GM19455 (cell line): ENCODE data around the gene NOX3.

ENCODE experiments used
- ATAC-seq: cut with Tn5 transposase; IDR thresholded peaks from one replicate; pipeline ENCODE4 v1.9.1; 2021; ENCODE audit not compliant: unreplicated experiment

NOX3 gene

GRCh38 chr6:155436981-155437749 is 18.5 kb downstream of the NOX3 start:
- ATAC-seq, result no peak

GRCh38 chr6:155434829-155435423 is 20.7 kb downstream of the NOX3 start:
- no peak for ATAC-seq

- no peak for ATAC-seq
These were observed 21.5 kb downstream of the NOX3 start for GRCh38 chr6:155434096-155434495.

- ATAC-seq, result no peak
These were observed 23.3 kb downstream of the NOX3 start for GRCh38 chr6:155432293-155432692.

- ATAC-seq, result no peak
These were observed 26.2 kb downstream of the NOX3 start for GRCh38 chr6:155429321-155429893.

- ATAC-seq, result no peak
These were observed 29.2 kb downstream of the NOX3 start for GRCh38 chr6:155426408-155426945.

- ATAC-seq, result no peak
These were observed 31.5 kb downstream of the NOX3 start for GRCh38 chr6:155424181-155424580.

- ATAC-seq, result no peak
These were observed 33.0 kb downstream of the NOX3 start for GRCh38 chr6:155422635-155423034.

- ATAC-seq, result no peak
These were observed 35.1 kb downstream of the NOX3 start for GRCh38 chr6:155420492-155420891.

- ATAC-seq, result no peak
These were observed 36.5 kb downstream of the NOX3 start for GRCh38 chr6:155419161-155419560.

GRCh38 chr6:155418017-155418761 is 37.5 kb downstream of the NOX3 start:
- no peak for ATAC-seq

GRCh38 chr6:155417454-155417853 is 38.2 kb downstream of the NOX3 start:
- no peak for ATAC-seq

GRCh38 chr6:155415953-155416352 is 39.7 kb downstream of the NOX3 start:
- ATAC-seq, result no peak

- ATAC-seq, result no peak
These were observed 41.6 kb downstream of the NOX3 start for GRCh38 chr6:155414049-155414448.

- ATAC-seq, result no peak
These were observed 43.3 kb downstream of the NOX3 start for GRCh38 chr6:155412335-155412734.

GRCh38 chr6:155411154-155412052 is 44.2 kb downstream of the NOX3 start:
- no peak for ATAC-seq

GRCh38 chr6:155409391-155409790 is 46.2 kb downstream of the NOX3 start:
- ATAC-seq, result no peak

GRCh38 chr6:155408981-155409380 is 46.7 kb downstream of the NOX3 start:
- no peak for ATAC-seq

GRCh38 chr6:155408231-155408630 is 47.4 kb downstream of the NOX3 start:
- no peak for ATAC-seq

GRCh38 chr6:155406801-155407200 is 48.8 kb downstream of the NOX3 start:
- ATAC-seq, result no peak
